Stimulated activated naive CD8-positive, alpha-beta T cell treated with anti-CD3 and anti-CD28 coated beads, Interleukin-15, amount 100 ng/mL, for 72 hours (primary cell): ENCODE results near the gene SHC2.
"Not testable (repeated sequence)": the region's sequence is repeated elsewhere in the genome, so short reads cannot be mapped to it uniquely, and the experiment has no call there.

Source experiments
- ATAC-seq: fragments of 150-1000 bp; cut with Tn5 transposase; 2 replicates; pipeline ENCODE4 v1.10.0; 2021; ENCODE audit warnings: mild to moderate bottlenecking, moderate library complexity
- DNase-seq, 2 donors: peaks; one replicate each; pipeline ENCODE4 v3.0.0; 2021 to 2022
- H3K27ac Mint-ChIP-seq, 2 donors: one replicate each; pipeline ENCODE4 v1.8.0; 2022; ENCODE audit warnings: mild to moderate bottlenecking in 2 of 2, mixed read lengths in 2 of 2, moderate library complexity in 2 of 2
- H3K27me3 Mint-ChIP-seq: one replicate; pipeline ENCODE4 v1.8.0; 2022; ENCODE audit warnings: mixed read lengths
- H3K4me1 Mint-ChIP-seq: one replicate; pipeline ENCODE4 v1.8.0; 2022; ENCODE audit warnings: mild to moderate bottlenecking, mixed read lengths
- H3K4me3 Mint-ChIP-seq, 2 donors: one replicate each; pipeline ENCODE4 v1.8.0; 2022; ENCODE audit warnings: mild to moderate bottlenecking in 2 of 2, mixed read lengths in 2 of 2, moderate library complexity in 1 of 2
- H3K9me3 Mint-ChIP-seq, 2 donors: one replicate each; pipeline ENCODE4 v1.8.0; 2022; ENCODE audit warnings: mixed read lengths in 2 of 2

Gene SHC2

DNA sequence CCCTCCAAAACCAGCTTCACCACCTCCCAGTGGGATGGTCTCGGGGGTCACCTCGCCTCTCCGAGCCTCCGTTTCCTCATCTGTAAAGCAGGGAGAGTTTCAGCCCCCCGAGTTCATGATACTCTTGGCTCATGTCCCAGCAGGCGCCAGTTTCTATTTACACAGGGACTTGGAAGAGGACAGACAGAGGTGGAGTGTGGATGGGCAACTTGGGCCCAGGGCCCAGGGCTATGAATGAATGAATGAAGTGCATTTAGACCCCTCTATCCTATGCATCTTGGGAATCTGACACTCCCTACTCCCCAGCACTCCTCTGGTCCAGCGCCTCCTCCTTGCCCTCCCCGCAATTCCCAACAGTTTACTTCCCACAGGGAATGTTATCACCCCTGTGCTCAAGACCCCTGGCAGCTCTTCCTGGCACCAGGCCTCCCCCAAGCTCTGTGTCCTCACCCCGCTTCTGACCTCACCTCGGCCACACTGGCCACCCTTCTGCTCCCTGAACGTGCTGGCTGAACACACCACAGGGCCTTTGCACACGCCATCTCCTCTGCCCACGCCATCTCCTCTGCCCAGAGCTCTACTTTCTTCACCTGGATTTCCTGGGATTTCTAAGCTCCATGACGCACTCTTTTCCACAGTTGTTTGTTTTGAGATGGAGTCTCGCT lies 46.9 kb downstream of the SHC2 start:
- Mint-ChIP-seq H3K9me3 (no peaks in the 10 kb centered on the region), H3K4me3 (no peak overlapping the region), H3K27ac (no peak overlapping the region), H3K4me1 (peaks cover 9% of the 10 kb centered on the region), H3K27me3 (peaks cover 14% of the 10 kb centered on the region)
- no peak for ATAC-seq
- no peak for DNase-seq

- Mint-ChIP-seq H3K27me3 (peaks cover 14% of the 10 kb centered on the region), H3K4me1 (peaks cover 9% of the 10 kb centered on the region), H3K4me3 (no peak overlapping the region), H3K27ac (no peak overlapping the region), H3K9me3 (no peaks in the 10 kb centered on the region)
- ATAC-seq, result no peak
- no peak for DNase-seq
Observed at GRCh38 chr19:412356-413355, 48.2 kb downstream of the SHC2 start.

DNA sequence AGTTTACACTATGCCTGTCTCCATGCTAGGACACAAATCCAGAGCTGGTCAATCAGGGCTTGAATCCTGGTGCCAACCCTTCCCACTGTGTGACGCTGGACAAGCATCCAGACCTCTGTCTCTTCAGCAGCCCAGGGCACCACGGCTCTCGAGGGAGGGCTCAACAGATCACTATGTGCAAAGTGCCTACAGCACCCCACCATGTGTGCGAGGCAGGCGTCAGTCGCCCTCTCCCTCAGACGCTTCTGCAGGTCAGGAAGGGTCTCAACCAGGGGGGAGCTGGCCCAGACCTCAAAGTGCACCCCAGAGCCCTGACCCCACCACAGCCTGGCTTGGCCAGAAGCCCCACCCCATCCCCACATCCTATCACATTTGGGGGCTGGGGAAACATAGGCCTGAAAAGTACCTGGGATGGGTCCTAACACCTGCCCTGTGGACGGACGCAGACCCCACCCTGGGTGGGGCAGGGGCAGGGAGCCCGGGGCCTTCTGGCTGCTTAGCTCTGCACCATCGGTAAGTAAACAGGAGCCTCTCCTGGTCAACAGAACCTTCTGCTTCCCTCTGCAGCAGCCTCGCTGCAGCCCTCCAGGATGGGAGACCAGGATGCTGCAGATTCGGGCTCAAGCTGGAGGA lies 49.0 kb downstream of the SHC2 start:
- ATAC-seq (no peak), DNase-seq (no peak)
- H3K27me3 Mint-ChIP-seq, result peaks cover 14% of the 10 kb centered on the region
- H3K4me3 Mint-ChIP-seq, result no peak overlapping the region
- H3K4me1 Mint-ChIP-seq, result peaks cover 9% of the 10 kb centered on the region
- H3K9me3 Mint-ChIP-seq, result no peaks in the 10 kb centered on the region
- no peak overlapping the region for H3K27ac Mint-ChIP-seq

GRCh38 chr19:411121-411722 lies 49.6 kb downstream of the SHC2 start:
- DNase-seq, H3K4me1 Mint-ChIP-seq, H3K4me3 Mint-ChIP-seq, H3K9me3 Mint-ChIP-seq, ATAC-seq, H3K27ac Mint-ChIP-seq: not testable (repeated sequence)
- H3K27me3 Mint-ChIP-seq, result peaks cover 20% of the 10 kb centered on the region

DNA sequence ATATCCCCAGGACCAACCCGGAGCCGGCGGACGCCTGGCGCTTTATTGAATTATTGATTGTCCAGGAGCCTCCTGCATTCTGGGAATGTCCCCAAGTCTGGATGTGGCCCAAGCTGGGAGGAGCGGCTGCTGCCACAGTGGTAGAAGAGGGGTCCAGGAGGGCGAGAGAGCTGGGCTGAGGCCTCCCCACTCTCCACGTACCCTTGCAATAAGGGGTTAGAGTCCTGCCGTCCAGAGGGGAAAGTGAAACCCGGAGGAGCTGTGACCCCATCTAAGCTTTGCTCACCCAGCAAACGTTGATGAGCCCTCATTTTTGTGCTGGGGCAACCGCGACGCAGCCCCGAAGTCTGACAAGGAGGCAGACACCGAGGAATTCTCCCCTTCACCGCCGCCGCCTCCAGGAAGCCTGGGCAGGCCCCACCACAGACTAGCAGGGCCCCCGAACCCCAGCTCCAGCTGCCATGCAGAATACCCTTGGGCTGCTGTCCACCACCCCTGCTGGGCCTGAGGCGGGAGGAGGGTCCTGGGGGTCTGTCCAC lies 50.5 kb downstream of the SHC2 start:
- ATAC-seq (no peak), DNase-seq (no peak)
- Mint-ChIP-seq H3K27me3 (peaks cover 29% of the 10 kb centered on the region), H3K4me3 (no peak overlapping the region), H3K9me3 (no peaks in the 10 kb centered on the region), H3K4me1 (peaks cover 14% of the 10 kb centered on the region), H3K27ac (no peak overlapping the region)

GRCh38 chr19:409516-410242 lies 51.2 kb downstream of the SHC2 start:
- no peak for ATAC-seq
- peak overlapping the region; percentile 74 to 84 for H3K4me3 Mint-ChIP-seq
- DNase-seq, result no peak
- H3K27me3 Mint-ChIP-seq, result peaks cover 33% of the 10 kb centered on the region
- H3K27ac Mint-ChIP-seq, result peak overlapping the region; percentile 19 to 76
- H3K4me1 Mint-ChIP-seq, result peaks cover 18% of the 10 kb centered on the region
- H3K9me3 Mint-ChIP-seq, result no peaks in the 10 kb centered on the region

DNA sequence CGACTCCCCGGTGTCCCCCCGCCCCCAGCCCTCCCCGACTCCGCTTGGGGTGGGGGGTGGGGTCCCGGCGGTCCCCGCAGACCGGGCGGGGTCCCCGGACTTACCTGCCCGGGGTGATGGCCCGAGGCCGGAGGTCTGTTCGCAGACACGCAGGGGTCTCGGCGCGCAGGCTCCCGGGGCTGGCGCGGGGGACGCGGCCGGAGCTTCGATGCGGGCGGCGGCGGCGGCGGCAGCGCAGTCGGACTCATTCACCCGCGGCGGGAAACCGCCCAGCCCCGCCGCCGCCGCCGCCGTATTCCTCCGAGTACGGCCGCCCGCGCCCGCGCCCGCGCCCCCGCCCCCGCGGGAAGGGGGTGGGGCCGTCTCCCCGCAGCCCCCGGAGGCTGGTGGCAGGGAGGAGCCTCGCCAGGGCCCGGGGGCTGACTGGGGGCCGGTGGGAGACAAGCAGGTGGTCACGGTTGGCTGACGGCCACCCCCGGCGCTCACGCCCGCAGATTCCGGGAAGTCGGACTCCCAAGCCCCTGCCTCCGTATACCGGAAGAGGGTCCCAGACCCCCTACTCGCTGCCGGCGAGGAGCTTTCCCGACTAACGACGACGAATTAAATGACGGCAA lies 51.8 kb downstream of the SHC2 start, which contains the start of gene C2CD4C:
Gene C2CD4C (minus strand): TSS at position 246 of the 614 bp plus-strand sequence. CDS start 786 bp downstream, outside the sequence.
- peak within 1 kb of the TSS; percentile 19 to 76 for H3K27ac Mint-ChIP-seq
- H3K9me3 Mint-ChIP-seq, result no peaks in the 10 kb centered on the region
- H3K4me3 Mint-ChIP-seq, result peak within 1 kb of the TSS; percentile 74 to 84
- ATAC-seq (peak; percentile 39), DNase-seq (no peak)
- H3K27me3 Mint-ChIP-seq, result peaks cover 33% of the 10 kb centered on the region
- H3K4me1 Mint-ChIP-seq, result peaks cover 18% of the 10 kb centered on the region

GRCh38 chr19:408441-408901 lies 52.4 kb downstream of the SHC2 start:
- DNase-seq (no peak), ATAC-seq (no peak)
- Mint-ChIP-seq H3K4me3 (peak overlapping the region in 1 of 2 donors; percentile 54), H3K4me1 (peaks cover 18% of the 10 kb centered on the region), H3K27me3 (peaks cover 38% of the 10 kb centered on the region), H3K9me3 (no peaks in the 10 kb centered on the region), H3K27ac (no peak overlapping the region)

DNA sequence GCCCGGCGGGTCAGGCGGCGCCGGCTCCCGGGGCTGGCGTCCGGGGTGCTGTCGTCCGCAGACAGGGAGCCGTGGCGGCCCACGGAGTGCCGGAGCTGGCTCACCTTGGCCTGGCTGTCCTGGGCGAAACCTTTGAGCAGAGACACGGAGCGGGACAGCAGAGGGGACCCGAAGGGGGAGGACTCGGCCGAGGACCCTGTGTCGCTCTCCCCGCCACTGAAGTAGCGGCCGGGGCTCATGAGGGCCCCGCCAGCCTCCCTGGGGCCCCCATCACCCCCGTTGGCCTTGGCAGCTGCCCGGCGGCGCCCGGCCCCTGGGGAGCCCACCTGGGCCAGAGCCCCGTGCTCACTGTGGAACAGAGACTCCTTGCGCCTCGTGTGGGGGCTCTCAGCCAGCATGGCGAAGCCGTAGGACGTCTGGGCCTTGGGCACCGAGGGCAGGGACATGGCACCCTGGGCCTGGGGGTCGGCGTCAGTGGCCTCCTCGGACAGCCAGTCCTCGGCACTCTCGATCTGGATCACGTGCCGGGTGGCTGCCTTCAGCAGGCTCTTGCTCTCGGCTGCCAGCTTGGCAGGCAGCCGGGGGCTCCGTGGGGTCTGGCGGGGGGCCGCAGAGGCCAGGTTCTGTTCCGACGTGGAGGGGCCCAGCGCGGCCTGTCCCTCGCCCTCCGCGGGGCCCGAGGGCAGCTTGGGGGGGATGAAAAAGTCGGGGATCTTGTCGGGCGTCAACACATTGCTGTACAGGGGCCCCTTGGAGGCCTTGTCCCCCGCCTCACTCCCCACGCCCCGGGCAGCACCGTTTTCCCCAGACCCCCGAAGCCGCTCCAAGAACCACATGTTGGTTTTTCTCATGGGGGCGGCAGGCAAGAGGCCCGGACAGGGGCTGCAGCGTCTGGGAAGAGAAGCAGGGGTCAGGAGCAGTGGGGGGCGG lies 53.1 kb downstream of the SHC2 start:
- Mint-ChIP-seq H3K4me3 (peak overlapping the region in 1 of 2 donors; percentile 54), H3K27me3 (peaks cover 45% of the 10 kb centered on the region), H3K27ac (no peak overlapping the region), H3K4me1 (peaks cover 18% of the 10 kb centered on the region), H3K9me3 (no peaks in the 10 kb centered on the region)
- ATAC-seq (no peak), DNase-seq (no peak)

- Mint-ChIP-seq H3K4me1 (peaks cover 18% of the 10 kb centered on the region), H3K4me3 (no peak overlapping the region), H3K27me3 (peaks cover 52% of the 10 kb centered on the region), H3K9me3 (no peaks in the 10 kb centered on the region), H3K27ac (no peak overlapping the region)
- no peak for DNase-seq
- no peak for ATAC-seq
Observed at GRCh38 chr19:406971-407510, 53.8 kb downstream of the SHC2 start.

- H3K27me3 Mint-ChIP-seq, result peaks cover 55% of the 10 kb centered on the region
- DNase-seq (no peak), ATAC-seq (no peak)
- no peaks in the 10 kb centered on the region for H3K9me3 Mint-ChIP-seq
- no peak overlapping the region for H3K27ac Mint-ChIP-seq
- H3K4me3 Mint-ChIP-seq, result no peak overlapping the region
- H3K4me1 Mint-ChIP-seq, result peaks cover 18% of the 10 kb centered on the region
Observed at GRCh38 chr19:406135-406781, 54.6 kb downstream of the SHC2 start.

GRCh38 chr19:405121-405965 lies 55.5 kb downstream of the SHC2 start:
- H3K27ac Mint-ChIP-seq, result no peak overlapping the region
- peaks cover 18% of the 10 kb centered on the region for H3K4me1 Mint-ChIP-seq
- DNase-seq (no peak), ATAC-seq (peak; percentile 27)
- H3K4me3 Mint-ChIP-seq, result no peak overlapping the region
- H3K9me3 Mint-ChIP-seq, result no peaks in the 10 kb centered on the region
- H3K27me3 Mint-ChIP-seq, result peaks cover 62% of the 10 kb centered on the region
